ENCODE measurements around the gene CACNA2D3.

GRCh38 chr3:55090291-55090690, 967.9 kb downstream of the CACNA2D3 start:
- TF ChIP-seq CTCF (IDR thresholded peaks at IDR 0.05) (no peak), POLR2AphosphoS5 (IDR thresholded peaks at IDR 0.05; ENCODE audit: insufficient read depth in 1 of 2, low read depth in 1 of 2) (no peak)
